Colon (tissue), 2 donors: ENCODE measurements around the gene DNALI1.
"Not testable (repeated sequence)": the region's sequence is repeated elsewhere in the genome, so short reads cannot be mapped to it uniquely, and the experiment has no call there.

Experiments
- FAIRE-seq: peaks from 2 replicates; lab custom pipeline; 2012; peaks lifted over from hg19 to GRCh38; lab: Jason Lieb, UNC
- donor health status: control.
- donor health status: control.

Gene DNALI1

GRCh38 chr1:37556712-37557196, at the start of gene DNALI1:
TSS of gene DNALI1 (plus strand) at chr1:37556940. CDS start at chr1:37556995, 55 bp downstream.
- no peak for FAIRE-seq

GRCh38 chr1:37509181-37509580, 47.6 kb upstream of the DNALI1 start:
- no peak for FAIRE-seq

- no peak for FAIRE-seq
These were observed 42.9 kb upstream of the DNALI1 start for GRCh38 chr1:37513795-37514349.

- no peak for FAIRE-seq
These were observed 42.2 kb upstream of the DNALI1 start, which contains the start of gene MEAF6 for GRCh38 chr1:37514350-37515184. TSS of gene MEAF6 (minus strand) at chr1:37514766. CDS start at chr1:37514746, 20 bp downstream.

- no peak for FAIRE-seq
These were observed 41.3 kb upstream of the DNALI1 start for GRCh38 chr1:37515185-37516034.

GRCh38 chr1:37517569-37517968, 39.2 kb upstream of the DNALI1 start:
- FAIRE-seq = no peak

GRCh38 chr1:37518241-37518640, 38.5 kb upstream of the DNALI1 start:
- not testable (repeated sequence) for FAIRE-seq

- not testable (repeated sequence) for FAIRE-seq
These were observed 37.8 kb upstream of the DNALI1 start for GRCh38 chr1:37518929-37519328.

- no peak for FAIRE-seq
These were observed 37.1 kb upstream of the DNALI1 start for GRCh38 chr1:37519613-37520012.

- FAIRE-seq = not testable (repeated sequence)
These were observed 26.9 kb upstream of the DNALI1 start for GRCh38 chr1:37529888-37530287.

GRCh38 chr1:37532418-37533156, 24.2 kb upstream of the DNALI1 start:
- FAIRE-seq = not testable (repeated sequence)

- FAIRE-seq = no peak
These were observed 23.2 kb upstream of the DNALI1 start for GRCh38 chr1:37533317-37534093.

GRCh38 chr1:37537378-37537777, 19.4 kb upstream of the DNALI1 start:
- no peak for FAIRE-seq

- not testable (repeated sequence) for FAIRE-seq
These were observed 17.6 kb upstream of the DNALI1 start for GRCh38 chr1:37539154-37539553.

- FAIRE-seq = no peak
These were observed 16.5 kb upstream of the DNALI1 start for GRCh38 chr1:37540036-37540785.

- FAIRE-seq = no peak
These were observed 12.2 kb upstream of the DNALI1 start for GRCh38 chr1:37544530-37544929.

- no peak for FAIRE-seq
These were observed 11.7 kb upstream of the DNALI1 start for GRCh38 chr1:37545019-37545418.

- FAIRE-seq = no peak
These were observed 7.4 kb upstream of the DNALI1 start for GRCh38 chr1:37549341-37549740.

- FAIRE-seq = no peak
These were observed 3.2 kb upstream of the DNALI1 start for GRCh38 chr1:37553598-37553926.
